GM21381 (cell line): Measurements from ENCODE around the gene DDA1.

Experiments used
- ATAC-seq: cut with Tn5 transposase; IDR thresholded peaks from one replicate; pipeline ENCODE4 v1.9.1; 2021; ENCODE audit warnings: mild to moderate bottlenecking, moderate library complexity; ENCODE audit not compliant: unreplicated experiment

The DDA1 gene

GRCh38 chr19:17311455-17312188, 2.3 kb downstream of the DDA1 start:
- no peak for ATAC-seq

GRCh38 chr19:17312189-17313113, 3.1 kb downstream of the DDA1 start:
- ATAC-seq = no peak

GRCh38 chr19:17314007-17314593, 4.7 kb downstream of the DDA1 start:
- no peak for ATAC-seq

GRCh38 chr19:17318966-17319365, 9.6 kb downstream of the DDA1 start:
- no peak for ATAC-seq

- ATAC-seq = no peak
Observed at GRCh38 chr19:17319473-17320238, 10.3 kb downstream of the DDA1 start.

- ATAC-seq = no peak
Observed at GRCh38 chr19:17320435-17320834, 11.1 kb downstream of the DDA1 start.

GRCh38 chr19:17321655-17322489, 12.5 kb downstream of the DDA1 start:
- no peak for ATAC-seq

- no peak for ATAC-seq
Observed at GRCh38 chr19:17322854-17323253, 13.5 kb downstream of the DDA1 start.

GRCh38 chr19:17323300-17323963, 14.1 kb downstream of the DDA1 start:
- ATAC-seq = no peak

- no peak for ATAC-seq
Observed at GRCh38 chr19:17323964-17324332, 14.6 kb downstream of the DDA1 start.

GRCh38 chr19:17324357-17325114, 15.2 kb downstream of the DDA1 start:
- no peak for ATAC-seq

GRCh38 chr19:17325133-17325532, 15.8 kb downstream of the DDA1 start:
- no peak for ATAC-seq

DNA sequence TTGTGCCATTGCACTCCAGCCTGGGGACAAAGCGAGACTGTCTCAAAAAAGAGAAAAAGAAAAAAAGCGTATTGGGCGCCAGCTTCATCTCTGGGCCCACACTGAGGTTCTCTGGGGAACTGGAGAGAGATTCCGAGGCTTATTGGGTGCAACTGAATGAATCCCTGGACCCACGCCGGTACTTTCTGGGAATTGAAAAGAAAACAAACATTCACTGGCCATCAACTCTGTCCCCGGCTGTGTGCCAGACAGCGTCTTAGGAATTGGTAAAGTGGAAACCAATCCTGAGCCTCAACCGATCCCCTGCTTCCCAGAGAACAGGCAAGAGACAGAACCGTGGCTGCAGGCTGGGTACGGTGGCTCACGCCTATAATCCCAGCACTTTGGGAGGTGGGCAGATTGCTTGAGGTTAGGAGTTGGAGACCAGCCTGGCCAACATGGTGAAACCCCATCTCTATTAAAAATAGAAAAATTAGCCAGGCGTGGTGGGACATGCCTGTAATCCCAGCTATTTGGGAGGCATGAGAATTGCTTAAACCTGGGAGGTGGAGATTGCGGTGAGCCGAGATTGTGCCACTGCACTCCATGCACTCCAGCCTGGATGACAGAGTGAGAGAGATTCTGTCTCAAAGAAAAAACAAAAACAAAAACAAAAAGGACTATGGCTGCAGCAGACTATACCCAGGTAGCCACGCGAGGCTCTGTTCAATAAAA, 16.7 kb downstream of the DDA1 start:
- ATAC-seq = no peak

DNA sequence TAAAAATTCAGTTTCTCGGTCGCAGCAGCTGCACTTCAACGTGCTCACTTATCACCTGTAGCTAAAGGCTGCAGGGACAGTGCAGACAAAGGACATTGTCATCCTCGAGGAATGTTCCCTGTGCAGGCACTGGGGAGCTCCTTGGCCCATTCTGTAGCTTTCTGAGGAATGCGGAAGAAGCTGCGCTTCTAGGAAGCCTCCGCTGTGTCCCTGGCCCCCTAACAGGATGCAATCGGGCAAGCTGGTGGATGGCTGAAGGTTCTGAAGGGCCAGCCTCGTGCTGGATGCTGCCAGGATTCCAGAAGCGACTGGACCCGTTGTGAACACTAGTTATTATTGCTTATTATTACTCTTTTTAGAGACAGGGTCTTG, 17.2 kb downstream of the DDA1 start:
- ATAC-seq = no peak

DNA sequence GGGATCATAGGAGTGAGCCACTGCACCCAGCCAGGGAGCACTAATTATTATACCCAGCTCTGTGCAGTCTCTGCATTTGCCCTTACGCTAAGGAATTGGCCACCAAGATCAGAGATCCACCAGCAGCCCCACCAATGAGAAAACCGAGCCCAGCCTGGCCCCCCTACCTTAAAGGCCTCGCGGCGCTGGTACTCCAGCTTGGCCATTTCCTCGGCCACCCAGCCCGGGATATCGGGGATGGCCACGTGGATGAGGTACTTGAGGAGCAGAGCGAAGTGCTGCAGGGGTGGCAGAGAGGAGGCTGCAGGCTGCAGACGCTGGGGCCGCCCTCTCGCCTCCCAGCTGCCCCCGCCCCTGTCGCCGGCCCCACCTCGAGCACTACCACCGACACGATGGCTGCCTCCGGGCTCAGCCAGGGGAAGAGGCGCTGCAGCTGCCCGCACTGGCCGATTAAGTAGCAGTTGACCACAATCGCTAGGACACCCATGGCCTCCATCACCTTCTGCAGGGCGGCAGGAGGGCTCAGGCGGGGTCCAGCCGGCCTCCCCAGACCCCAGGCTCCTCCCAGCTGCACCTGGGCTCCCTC, 17.8 kb downstream of the DDA1 start:
- ATAC-seq = no peak

- ATAC-seq = no peak
Observed at GRCh38 chr19:17327654-17328516, 18.5 kb downstream of the DDA1 start.
